Hippocampal formation (tissue), 2 donors: Measurements from ENCODE around the gene TTC21A.
A peak's percentile ranks its signal among the peaks of the same experiment; 100 is the strongest.

Experiments used
- DNase-seq, 2 donors: peaks; one replicate each; lab custom pipeline; 2025; lab: John Stamatoyannopoulos, UW

TTC21A gene

DNA sequence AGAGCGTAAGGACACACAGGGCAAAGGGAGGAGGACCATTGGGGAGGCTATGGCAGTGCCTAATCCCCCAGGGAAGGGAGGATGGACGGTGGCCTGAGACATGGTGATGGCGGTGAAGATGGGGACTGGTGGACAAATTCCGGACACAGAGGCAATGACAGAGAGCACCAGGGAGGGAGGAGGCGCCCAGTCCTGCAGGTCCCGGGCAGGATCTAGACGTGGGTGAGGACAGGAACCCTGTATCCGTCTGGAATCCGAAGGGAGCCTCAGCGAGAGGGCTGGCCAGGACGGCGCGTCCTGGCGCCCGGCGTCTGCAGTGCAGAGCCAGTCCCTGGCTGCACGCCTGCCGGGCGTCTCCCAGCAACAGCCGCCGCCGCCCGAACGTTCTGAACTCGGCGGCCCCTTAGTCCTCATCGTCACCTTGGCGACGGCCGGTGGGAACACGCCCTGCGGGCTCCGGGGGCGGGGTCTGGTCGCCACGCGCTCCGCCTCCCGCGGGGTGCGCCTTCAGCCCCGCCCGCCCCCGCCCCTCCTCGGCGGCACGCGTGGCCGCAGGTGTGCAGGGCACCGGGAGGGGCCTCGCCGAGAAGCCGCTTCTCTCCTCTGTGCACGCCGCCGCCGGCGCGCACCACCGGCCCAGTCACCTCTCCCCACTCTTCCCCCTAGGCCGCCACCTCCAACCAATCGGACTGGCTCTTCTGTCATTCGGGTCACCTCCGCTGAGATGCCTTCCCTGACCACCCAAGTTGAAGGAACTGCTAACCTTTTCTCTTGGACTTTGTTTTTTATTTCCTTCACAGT is 73.3 kb downstream of the TTC21A start:
- peak; percentile 32 to 42 for DNase-seq

DNA sequence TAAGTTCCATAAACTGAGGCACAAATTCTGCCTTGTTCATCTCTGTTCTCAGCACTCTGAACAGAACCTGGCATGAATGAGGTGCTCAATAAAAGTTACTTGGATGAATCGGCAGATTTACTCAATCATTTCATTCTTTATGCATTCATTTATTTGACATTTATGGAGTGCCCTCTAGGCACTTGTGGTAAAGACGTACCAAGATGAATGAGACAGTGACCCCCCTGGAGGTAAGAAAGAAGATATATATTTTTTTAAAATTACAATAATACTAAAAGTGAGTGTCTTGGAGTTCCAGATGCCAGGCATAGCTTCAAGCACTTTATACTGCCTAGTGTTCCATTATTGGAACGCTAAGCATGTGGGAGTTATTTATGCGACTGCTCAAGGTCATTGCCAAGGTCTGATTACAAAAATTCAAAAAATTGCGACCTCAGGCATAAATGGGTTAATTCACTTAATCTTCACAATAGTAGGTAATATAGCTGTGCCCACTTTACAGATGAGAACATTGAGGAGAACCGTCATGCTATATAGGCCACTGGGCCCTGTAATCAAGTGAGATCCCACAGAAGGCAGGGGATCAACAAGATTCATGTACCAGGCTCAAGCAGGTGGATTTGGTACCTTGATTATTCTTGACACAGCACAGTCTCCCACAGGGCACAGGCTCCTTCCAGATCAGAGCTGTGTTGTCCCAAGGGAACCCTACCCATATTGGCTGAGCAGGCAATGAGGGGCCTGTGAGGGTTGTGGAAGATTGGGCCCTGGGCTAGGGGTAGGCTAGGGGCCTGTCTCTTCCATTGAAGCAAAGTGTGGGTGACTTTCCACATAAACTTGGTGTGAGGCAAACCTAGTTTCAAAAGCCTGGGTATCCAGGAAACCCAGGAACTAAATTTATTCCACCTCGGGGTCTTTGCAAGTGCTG is 74.2 kb downstream of the TTC21A start:
- DNase-seq, result no peak

DNA sequence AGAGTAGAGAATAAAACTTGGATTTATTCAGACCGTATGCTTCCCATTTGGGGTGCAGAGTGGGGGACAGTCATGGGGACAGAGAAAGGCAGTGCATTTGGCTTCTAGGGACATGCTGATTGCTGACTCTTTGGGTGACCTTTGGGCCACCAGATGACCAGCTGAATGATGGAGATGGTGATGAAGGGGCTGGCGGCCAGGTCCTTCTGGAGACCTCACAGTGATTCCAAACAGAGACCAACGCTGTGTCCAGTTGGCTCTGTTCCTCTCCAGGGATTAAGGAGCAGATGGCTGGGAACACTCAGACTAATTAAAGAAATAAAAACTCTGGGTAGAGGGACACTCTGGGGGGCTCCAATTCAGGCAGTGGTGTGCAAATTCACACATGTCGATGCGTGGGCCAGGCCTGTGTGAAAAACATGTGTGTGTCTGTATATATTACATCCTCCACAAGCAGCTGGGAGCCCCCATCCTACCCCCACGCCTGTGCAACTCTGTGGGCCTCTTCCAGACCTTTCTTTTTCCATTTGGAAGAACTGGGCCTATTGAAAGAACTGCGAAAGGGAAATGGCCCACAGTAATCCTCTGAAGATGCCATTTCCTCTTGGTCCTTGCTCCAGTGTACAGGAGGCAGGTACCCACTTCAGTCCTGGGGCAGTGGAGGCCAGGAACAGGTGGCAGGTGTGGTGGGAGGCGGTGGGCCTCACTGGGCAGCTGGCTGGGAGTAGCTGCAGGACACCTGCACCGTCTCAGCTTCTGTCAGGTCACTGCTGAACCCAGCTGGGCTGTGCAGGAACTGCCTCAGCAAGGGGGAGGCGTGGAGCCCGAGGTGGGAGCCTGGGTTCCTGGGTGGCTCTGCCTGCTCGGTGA is 76.0 kb downstream of the TTC21A start:
- DNase-seq, result no peak

DNA sequence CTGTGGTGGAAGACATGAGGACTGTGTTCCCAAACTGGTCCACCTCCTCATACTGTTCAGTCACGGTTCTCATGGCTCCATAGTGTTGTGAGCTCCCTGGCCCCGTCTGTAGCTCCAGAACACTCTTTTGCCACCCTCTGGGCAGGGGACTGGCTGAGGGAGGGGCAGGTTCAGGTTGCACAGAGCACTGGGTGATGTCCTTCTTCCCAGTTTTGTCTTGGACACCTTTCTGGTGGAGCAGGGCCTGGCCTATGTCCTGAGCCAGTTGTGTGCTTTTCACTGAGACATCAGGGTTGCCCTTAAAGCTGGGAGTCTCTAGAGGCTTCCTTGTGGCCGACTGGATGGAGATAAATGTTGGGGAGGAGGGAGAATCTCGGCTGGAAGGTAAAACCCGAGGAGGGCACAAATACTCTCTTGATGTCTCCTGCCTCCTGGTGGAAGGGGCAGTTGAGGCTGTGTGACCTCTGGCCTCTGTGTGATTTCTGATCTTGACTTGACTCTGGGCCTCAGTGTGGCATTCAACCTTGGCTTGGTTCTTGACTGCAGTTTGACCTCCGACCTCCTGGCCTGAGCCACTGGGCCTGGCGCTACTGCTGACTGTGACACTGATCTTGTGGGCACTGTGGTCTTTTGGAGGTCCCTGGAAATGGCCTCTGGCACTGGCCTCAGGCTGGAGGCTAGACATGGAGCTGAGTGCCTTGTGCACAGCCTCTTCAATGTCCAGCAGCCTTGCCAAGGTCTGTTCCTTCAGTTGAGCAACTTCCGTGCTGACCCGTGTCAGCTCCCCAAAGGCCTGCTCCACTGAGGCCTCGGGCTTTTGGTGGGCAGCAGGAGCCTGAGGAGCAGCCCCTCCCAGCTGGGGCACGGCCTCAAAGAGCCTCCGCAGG is 76.8 kb downstream of the TTC21A start:
- DNase-seq, result no peak

DNA sequence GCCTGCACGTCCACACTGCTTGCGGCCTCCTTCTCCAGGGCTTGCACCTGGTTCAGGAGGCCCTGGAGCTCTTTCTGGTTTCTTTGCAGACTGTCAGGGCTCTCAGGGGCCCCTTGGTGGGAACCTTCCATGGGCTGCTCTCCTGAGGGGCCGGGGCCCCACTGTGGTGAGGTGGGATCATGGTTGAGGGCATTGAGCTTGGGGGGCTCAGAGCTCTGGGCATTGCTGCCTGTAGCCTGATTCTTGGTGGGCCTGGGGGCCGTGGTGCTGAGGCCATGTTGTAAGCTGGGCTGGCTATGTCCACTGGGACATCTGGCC is 77.4 kb downstream of the TTC21A start:
- no peak for DNase-seq

DNA sequence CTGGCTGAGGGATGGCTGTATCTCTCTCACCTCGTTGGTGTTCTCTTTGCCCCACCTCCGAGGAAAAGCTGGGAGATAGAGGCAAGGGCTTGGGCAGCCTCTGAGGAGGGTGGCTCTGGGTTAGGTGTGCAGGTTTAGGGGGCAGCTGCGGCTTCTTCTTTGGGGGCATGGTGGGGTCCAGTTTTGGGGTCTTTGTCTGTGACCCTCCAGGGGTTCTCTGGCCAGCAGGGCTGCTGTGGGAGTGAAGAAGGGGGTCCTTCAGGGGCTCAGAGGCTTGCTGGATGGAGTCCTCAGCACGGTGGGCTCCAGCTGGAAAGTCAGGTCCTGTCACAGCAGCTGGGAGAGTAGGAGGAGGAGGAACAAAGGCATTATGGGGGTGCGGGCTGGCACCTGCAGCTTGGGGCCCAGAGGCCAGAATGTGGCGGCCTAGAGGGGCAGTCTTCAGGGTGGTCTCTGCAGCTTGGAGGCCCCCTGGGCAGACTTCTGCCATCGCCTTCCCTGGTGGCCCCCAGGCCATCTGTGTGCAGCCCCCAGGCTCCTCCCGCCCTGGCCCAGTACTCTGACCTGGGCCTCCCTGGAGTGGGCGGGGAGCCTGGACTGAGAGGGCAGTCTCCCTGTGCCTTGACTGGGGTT is 78.0 kb downstream of the TTC21A start:
- no peak for DNase-seq

DNA sequence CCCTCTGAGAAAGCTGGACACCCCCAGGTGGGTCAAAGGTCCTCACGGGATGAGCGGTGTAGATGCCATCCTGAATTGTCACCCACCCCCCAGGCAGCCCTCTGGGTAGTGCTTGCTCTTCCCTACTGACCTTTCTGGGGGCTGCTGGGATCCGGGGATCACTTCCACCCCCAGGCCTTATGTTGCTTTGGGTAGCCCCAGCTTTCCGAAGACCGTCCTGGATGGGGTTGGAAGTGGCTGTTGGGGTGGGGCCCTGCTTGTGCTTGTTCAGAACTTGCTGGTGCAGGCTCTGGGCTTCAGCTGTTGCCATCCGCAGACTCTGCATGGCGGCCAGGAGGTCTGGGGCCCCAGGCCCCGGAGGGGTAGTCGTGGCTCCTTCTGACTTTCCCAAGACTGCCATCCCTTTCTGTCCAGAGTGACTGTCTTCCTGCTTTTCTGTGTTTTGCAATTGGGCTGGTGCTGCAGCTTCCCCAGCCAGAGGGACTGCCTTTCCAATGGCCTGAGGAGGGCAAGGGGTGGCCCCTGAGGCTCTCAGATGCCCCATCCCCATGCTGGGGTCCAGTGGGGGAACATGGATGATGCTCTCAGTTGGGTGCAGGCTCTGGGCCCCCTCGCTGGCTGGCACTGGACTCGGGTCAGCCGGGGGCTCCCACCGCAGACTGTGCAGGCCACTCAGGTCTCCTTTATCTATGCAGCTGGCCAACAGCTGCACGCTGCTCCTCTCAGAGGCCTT is 78.6 kb downstream of the TTC21A start:
- no peak for DNase-seq

DNA sequence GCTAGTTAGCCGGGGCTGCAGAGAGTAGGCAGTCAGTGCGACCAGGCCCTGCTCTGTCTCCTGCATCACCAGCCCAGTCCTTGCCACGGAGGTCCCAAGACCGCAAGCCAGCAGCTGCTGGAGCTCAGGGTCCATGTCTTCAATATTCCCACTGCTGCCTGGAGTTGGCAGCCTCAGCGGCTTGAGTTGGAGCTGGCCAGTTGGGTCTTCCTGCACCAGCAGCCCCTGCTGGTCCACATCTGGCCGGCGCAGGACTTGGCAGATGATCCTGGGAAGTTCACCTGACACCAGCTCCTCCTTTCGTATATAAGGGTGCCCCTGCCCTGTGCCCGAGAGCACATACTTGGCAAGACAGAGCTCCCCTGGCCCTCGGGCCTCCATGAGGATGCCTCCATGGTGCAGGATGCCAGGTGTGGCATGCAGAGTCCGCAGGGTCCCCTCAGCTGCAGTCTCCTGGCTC is 79.2 kb downstream of the TTC21A start:
- DNase-seq, result no peak

DNA sequence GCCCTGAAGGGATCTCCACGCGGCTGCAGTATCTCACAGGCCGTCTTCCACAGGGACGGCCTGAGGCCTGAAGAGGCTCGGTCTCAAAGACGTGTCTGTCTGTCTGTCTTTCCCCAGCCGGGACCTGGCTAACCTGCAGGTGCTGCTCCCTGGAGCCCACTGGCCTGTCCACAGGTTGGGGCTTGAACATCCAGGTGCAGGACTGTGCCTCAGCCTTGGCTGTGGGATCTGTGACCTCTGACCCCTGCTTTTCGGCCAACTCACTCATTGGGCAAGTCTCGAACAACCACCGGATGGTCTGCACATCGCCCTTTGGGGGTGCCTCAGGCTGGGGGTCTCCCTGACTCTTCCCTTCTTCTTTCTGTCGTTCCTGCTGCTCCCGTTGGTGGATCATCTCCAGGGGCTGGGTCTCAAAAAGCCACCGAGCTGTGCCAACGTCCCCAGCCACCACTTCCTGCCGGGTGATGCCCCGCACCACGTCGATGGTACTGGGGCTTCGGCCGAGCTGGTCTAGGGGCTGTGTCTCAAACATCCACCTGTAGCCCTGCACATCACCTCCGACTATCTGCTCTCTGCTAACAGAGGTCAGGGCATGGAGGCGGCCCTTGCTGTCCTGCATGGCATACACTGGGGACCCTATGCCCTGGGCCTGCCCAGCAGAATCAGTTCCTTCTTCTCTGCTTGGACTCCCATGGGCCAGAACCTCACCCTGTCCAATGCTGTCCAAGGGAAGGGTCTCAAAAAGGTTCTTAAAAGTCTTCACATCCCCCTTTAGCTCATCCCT is 80.1 kb downstream of the TTC21A start:
- DNase-seq, result no peak
